ENCODE measurements around the gene TEAD1.

TEAD1 gene

GRCh38 chr11:12971955-12972354 lies 297.7 kb downstream of the TEAD1 start:
- Histone ChIP-seq H3K9me3 (ENCODE audit: severe bottlenecking) (no peaks in the 10 kb centered on the region), H3K27ac (ENCODE audit: poor library complexity, severe bottlenecking) (no peak overlapping the region), H3K36me3 (ENCODE audit: low read depth) (no peaks in the 10 kb centered on the region), H3K4me1 (ENCODE audit: insufficient read depth, poor library complexity, severe bottlenecking) (peaks cover 18% of the 10 kb centered on the region), H3K4me3 (ENCODE audit: severe bottlenecking) (no peak overlapping the region), H3K27me3 (ENCODE audit: insufficient read depth, poor library complexity, severe bottlenecking) (no peaks in the 10 kb centered on the region)
- no peak for DNase-seq (ENCODE audit: low spot score)
- ATAC-seq (ENCODE audit: low read depth): no peak
- TF ChIP-seq CTCF (IDR thresholded peaks at IDR 0.05; ENCODE audit: poor library complexity, severe bottlenecking): no peak

GRCh38 chr11:12973528-12974181 lies 299.4 kb downstream of the TEAD1 start:
- DNase-seq (ENCODE audit: low spot score) (no peak), ATAC-seq (ENCODE audit: low read depth) (no peak)
- H3K27ac ChIP-seq (ENCODE audit: poor library complexity, severe bottlenecking): no peak overlapping the region
- peaks cover 5% of the 10 kb centered on the region for H3K4me1 ChIP-seq (ENCODE audit: insufficient read depth, poor library complexity, severe bottlenecking)
- TF ChIP-seq CTCF (IDR thresholded peaks at IDR 0.05; ENCODE audit: poor library complexity, severe bottlenecking): no peak
- no peak overlapping the region for H3K4me3 ChIP-seq (ENCODE audit: severe bottlenecking)
- no peaks in the 10 kb centered on the region for H3K36me3 ChIP-seq (ENCODE audit: low read depth)
- H3K27me3 ChIP-seq (ENCODE audit: insufficient read depth, poor library complexity, severe bottlenecking): no peaks in the 10 kb centered on the region
- no peaks in the 10 kb centered on the region for H3K9me3 ChIP-seq (ENCODE audit: severe bottlenecking)

GRCh38 chr11:12975195-12975594 lies 301.0 kb downstream of the TEAD1 start:
- no peak overlapping the region for H3K27ac ChIP-seq (ENCODE audit: poor library complexity, severe bottlenecking)
- H3K4me3 ChIP-seq (ENCODE audit: severe bottlenecking): no peak overlapping the region
- no peaks in the 10 kb centered on the region for H3K27me3 ChIP-seq (ENCODE audit: insufficient read depth, poor library complexity, severe bottlenecking)
- no peaks in the 10 kb centered on the region for H3K36me3 ChIP-seq (ENCODE audit: low read depth)
- DNase-seq (ENCODE audit: low spot score): no peak
- H3K9me3 ChIP-seq (ENCODE audit: severe bottlenecking): no peaks in the 10 kb centered on the region
- no peaks in the 10 kb centered on the region for H3K4me1 ChIP-seq (ENCODE audit: insufficient read depth, poor library complexity, severe bottlenecking)
- TF ChIP-seq CTCF (IDR thresholded peaks at IDR 0.05; ENCODE audit: poor library complexity, severe bottlenecking): no peak
- no peak for ATAC-seq (ENCODE audit: low read depth)

GRCh38 chr11:12979928-12980689 lies 305.9 kb downstream of the TEAD1 start:
- TF ChIP-seq CTCF (IDR thresholded peaks at IDR 0.05; ENCODE audit: poor library complexity, severe bottlenecking): no peak
- no peaks in the 10 kb centered on the region for H3K9me3 ChIP-seq (ENCODE audit: severe bottlenecking)
- no peak overlapping the region for H3K4me3 ChIP-seq (ENCODE audit: severe bottlenecking)
- no peak overlapping the region for H3K27ac ChIP-seq (ENCODE audit: poor library complexity, severe bottlenecking)
- DNase-seq (ENCODE audit: low spot score) (no peak), ATAC-seq (ENCODE audit: low read depth) (no peak; the same call in 2 of the 3 replicates)
- H3K36me3 ChIP-seq (ENCODE audit: low read depth): no peaks in the 10 kb centered on the region
- H3K27me3 ChIP-seq (ENCODE audit: insufficient read depth, poor library complexity, severe bottlenecking): no peaks in the 10 kb centered on the region
- no peaks in the 10 kb centered on the region for H3K4me1 ChIP-seq (ENCODE audit: insufficient read depth, poor library complexity, severe bottlenecking)
